Lung (tissue), 12 donors: ENCODE measurements around the gene NKIRAS2. TPM values are rescaled to one million over a fixed set of nuclear protein-coding genes. Genes with fewer than 3 reads are reported as not detected.

ENCODE experiments used
- ATAC-seq: fragments of 200-7000 bp; cut with Tn5 transposase; one replicate; pipeline ENCODE4 v1.9.1; 2020; ENCODE audit warnings: moderate number of reproducible peaks; ENCODE audit not compliant: insufficient read depth, low FRiP score
- DNase-seq, 3 donors: peaks; one replicate each; pipeline ENCODE4 v3.0.0-alpha.2; 2013 to 2017
- H3K27ac ChIP-seq, 2 donors: one replicate each; pipeline ENCODE4 v1.5.1; 2013; ENCODE audit warnings: mild to moderate bottlenecking in 2 of 2, moderate library complexity in 2 of 2, control low read depth in 1 of 2, inconsistent platforms in 1 of 2, low read depth in 1 of 2, low read length in 1 of 2
- H3K27me3 ChIP-seq, 3 donors: one replicate each; pipeline ENCODE4 v1.5.1; 2013; ENCODE audit warnings: low read length in 2 of 3; ENCODE audit not compliant: control insufficient read depth in 3 of 3, insufficient read depth in 3 of 3
- H3K36me3 ChIP-seq, 4 donors: one replicate each; pipeline ENCODE4 v1.5.1; 2013; ENCODE audit warnings: low read length in 4 of 4, mild to moderate bottlenecking in 1 of 4, moderate library complexity in 1 of 4; ENCODE audit not compliant: control insufficient read depth in 4 of 4, insufficient read depth in 4 of 4
- H3K4me1 ChIP-seq, 5 donors: one replicate each; pipeline ENCODE4 v1.5.1; 2013; ENCODE audit warnings: low read length in 5 of 5, mild to moderate bottlenecking in 2 of 5, moderate library complexity in 1 of 5; ENCODE audit not compliant: control insufficient read depth in 5 of 5, insufficient read depth in 5 of 5
- H3K4me3 ChIP-seq: one replicate; pipeline ENCODE4 v1.5.1; 2013; ENCODE audit warnings: mild to moderate bottlenecking, control low read depth, moderate library complexity
- H3K9ac ChIP-seq, 2 donors: one replicate each; pipeline ENCODE4 v1.5.1; 2013; ENCODE audit warnings: low read length in 2 of 2, control low read depth in 1 of 2; ENCODE audit not compliant: insufficient read depth in 1 of 2
- H3K9me3 ChIP-seq, 4 donors: one replicate each; pipeline ENCODE4 v1.5.1; 2013; ENCODE audit warnings: low read length in 3 of 4, mild to moderate bottlenecking in 1 of 4, moderate library complexity in 1 of 4; ENCODE audit not compliant: control insufficient read depth in 4 of 4, insufficient read depth in 3 of 4
- WGBS, 2 donors: extraction: QIAGEN DNeasy Blood & Tissue Kit; methylation state at CpG; one replicate each; pipeline ENCODE4 v1.1.7; 2013; 5-methylcytosine and 5-hydroxymethylcytosine counted together
- polyA plus RNA-seq, 2 donors: library from polyadenylated mRNA; stranded (reverse); fragments of 200-250 nt; gene quantifications; one replicate each; pipeline ENCODE4 v1.2.1, GENCODE V29; 2013
- total RNA-seq, 2 donors: library from RNA; depleted of rRNA in 1 of 2; stranded (reverse); fragments of >200 nt in 1 of 2; gene quantifications; one replicate each; pipeline ENCODE4 v1.2.1, GENCODE V29; 2014 to 2021
- TF ChIP-seq, protein P1 (sequence below): IDR thresholded peaks from 2 replicates; pipeline ENCODE4 v1.5.1; 2012; ENCODE audit warnings: mild to moderate bottlenecking; ENCODE audit errors: control extremely low read depth, extremely low read depth
- donor health status: control.
- donor health status: control.
- donor health status: Bipolar disorder and iron deficiency.
- donor health status: healthy.
- donor health status: DM: yes; HTN: yes; CAD: no.

NKIRAS2 gene
- total and polyA plus RNA-seq, 4 donors, result 29.2 to 44.2 (median 32.3) TPM

DNA sequence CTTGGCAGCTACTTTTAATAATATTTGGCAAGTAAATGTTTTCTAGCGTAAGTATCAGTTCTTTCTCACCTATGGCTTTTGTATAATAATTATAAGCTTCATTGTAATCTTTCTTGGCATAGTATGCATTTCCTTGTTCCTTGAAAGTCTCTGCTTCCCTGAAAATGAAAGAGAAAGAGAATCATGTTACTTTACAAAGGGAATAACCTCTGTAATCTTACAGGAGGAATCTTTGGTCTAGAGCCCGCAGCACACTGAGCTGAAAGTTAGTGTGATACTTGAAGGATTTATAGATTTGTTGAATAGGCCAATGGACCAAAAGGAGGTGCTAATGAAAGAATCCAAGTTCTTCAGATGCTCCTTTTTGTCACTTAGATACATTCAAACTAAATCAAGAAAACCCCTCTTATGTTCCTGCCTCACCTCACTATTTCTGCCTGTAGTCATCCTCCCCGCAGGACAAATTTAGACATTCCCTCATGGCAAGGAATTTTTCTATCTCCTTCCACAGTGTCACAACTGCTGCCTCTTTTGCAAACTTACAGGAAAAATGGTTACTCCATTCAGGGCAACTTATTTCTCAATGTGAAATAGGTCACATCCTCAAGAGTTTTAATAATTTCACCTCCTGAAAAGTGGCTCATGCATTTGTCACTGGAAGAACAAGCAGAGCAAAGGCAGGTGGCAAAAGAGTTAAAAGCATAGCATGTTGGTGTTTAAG lies 19.3 kb upstream of the NKIRAS2 start:
- H3K9me3 ChIP-seq, result no peaks in the 10 kb centered on the region
- no peak for ATAC-seq
- no peaks in the 10 kb centered on the region for H3K27me3 ChIP-seq
- H3K9ac ChIP-seq, result no peak overlapping the region
- DNase-seq, result no peak
- TF ChIP-seq, protein P1, sequence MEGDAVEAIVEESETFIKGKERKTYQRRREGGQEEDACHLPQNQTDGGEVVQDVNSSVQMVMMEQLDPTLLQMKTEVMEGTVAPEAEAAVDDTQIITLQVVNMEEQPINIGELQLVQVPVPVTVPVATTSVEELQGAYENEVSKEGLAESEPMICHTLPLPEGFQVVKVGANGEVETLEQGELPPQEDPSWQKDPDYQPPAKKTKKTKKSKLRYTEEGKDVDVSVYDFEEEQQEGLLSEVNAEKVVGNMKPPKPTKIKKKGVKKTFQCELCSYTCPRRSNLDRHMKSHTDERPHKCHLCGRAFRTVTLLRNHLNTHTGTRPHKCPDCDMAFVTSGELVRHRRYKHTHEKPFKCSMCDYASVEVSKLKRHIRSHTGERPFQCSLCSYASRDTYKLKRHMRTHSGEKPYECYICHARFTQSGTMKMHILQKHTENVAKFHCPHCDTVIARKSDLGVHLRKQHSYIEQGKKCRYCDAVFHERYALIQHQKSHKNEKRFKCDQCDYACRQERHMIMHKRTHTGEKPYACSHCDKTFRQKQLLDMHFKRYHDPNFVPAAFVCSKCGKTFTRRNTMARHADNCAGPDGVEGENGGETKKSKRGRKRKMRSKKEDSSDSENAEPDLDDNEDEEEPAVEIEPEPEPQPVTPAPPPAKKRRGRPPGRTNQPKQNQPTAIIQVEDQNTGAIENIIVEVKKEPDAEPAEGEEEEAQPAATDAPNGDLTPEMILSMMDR, result no peak
- H3K27ac ChIP-seq, result peak overlapping the region in 1 of 2 donors; percentile 38
- WGBS, 2 donors, result 70 to 74% methylated on average over 3 of the region's 3 CpGs
- peaks cover 0 to 5% (median 0%) of the 10 kb centered on the region in 5 donors for H3K4me1 ChIP-seq
- peaks cover 30 to 52% (median 47%) of the 10 kb centered on the region in 4 donors for H3K36me3 ChIP-seq
- H3K4me3 ChIP-seq, result no peak overlapping the region

DNA sequence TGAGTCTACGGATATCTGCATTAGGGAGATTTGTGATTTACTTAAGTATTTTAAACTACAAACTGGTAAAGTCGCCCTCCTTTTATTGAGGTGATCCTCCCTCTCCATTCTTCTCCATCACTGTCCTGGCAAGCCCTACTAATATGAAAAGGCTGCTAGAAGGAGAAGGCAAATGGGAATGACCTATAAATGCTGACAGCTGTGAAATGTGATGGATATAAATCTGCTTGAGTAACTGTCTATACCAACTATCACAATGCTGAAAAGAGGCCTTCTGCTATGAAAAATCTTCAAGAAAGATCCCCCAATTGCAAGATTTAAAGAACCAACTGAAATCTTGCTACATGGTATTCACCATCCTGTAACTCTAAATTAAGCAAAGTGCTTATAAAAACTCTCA lies 18.2 kb upstream of the NKIRAS2 start:
- no peak for DNase-seq

DNA sequence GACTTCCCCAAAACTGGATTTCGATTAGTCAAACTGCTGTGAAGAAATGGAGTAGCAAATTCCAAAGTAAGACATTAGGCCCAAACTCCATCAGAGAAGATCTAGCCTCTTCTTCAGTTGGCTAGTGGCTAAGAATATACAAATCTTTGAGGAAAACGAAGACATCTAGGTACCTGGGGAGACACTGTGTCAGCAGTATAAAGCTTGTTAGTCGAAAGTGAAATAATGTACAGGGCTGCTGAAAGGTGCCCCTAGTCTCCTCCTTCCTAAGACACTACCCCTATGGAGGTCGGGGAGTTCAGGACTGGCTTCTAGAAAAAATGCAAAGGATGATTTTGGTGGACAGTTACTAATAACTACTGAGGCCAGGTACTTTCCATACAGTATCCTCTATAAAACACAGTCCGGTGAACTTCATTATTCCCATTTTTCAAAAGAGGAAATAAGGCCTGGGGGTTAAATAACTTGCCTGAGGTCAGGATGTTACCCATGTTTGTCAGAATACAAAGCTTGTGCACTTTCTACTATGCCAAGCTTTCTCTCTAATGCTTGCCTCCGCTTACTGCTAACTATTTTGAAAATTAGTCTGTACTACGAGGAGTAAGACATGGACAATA lies 17.6 kb upstream of the NKIRAS2 start:
- peak overlapping the region in 1 of 2 donors; percentile 34 for H3K9ac ChIP-seq
- no peaks in the 10 kb centered on the region for H3K27me3 ChIP-seq
- no peaks in the 10 kb centered on the region for H3K9me3 ChIP-seq
- TF ChIP-seq, protein P1, result no peak
- DNase-seq (no peak), ATAC-seq (no peak)
- peaks cover 17 to 37% (median 32%) of the 10 kb centered on the region in 4 donors for H3K36me3 ChIP-seq
- no peak overlapping the region for H3K4me3 ChIP-seq
- no peak overlapping the region for H3K27ac ChIP-seq
- WGBS, 2 donors, result 80 to 89% methylated on average over 7 of the region's 7 CpGs
- H3K4me1 ChIP-seq, result peaks cover 0 to 5% (median 0%) of the 10 kb centered on the region in 5 donors

More for the DNA sequence above, 18.2 kb upstream of the NKIRAS2 start:
- TF ChIP-seq, protein P1, result no peak
- Histone ChIP-seq H3K4me3 (no peak overlapping the region), H3K36me3 (peaks cover 21 to 41% (median 38%) of the 10 kb centered on the region in 4 donors), H3K27me3 (no peaks in the 10 kb centered on the region), H3K9me3 (no peaks in the 10 kb centered on the region), H3K4me1 (peaks cover 0 to 5% (median 0%) of the 10 kb centered on the region in 5 donors), H3K9ac (no peak overlapping the region), H3K27ac (no peak overlapping the region)
- no peak for ATAC-seq
- WGBS, 2 donors, result 97% methylated on average over 2 of the region's 2 CpGs
